ENCODE results near the gene SPSB4. TPM values are rescaled to one million over a fixed set of nuclear protein-coding genes. Genes with fewer than 3 reads are reported as not detected.

SPSB4 gene
- total and polyA plus RNA-seq, 2 of the 13 experiments (the other 11 are each of a cell fraction or from before 2014, with no cell fraction given) = not detected

DNA sequence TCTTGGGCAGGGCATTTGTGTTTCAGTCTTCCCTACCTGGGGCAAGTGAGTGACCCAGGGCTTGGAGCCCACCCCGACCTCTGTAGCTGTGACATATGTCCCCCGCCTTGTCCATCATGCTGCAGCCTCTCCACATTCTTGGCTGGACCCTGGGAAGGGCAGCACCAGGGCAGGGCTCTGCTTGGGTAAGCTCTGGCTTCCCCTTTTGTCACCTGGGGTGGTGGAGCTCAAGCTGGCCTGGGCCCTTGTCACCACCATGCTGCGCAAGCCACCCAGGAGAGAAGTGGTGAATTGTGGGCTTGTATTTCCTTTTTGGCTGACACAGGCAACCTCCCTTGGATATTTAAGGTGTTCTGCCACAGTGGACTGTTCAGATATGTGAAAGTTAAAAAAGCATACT, 29.3 kb downstream of the SPSB4 start:
- Histone ChIP-seq H2AFZ (ENCODE audit: low read length) (no peak overlapping the region), H3K27ac (ENCODE audit: extremely low read length, insufficient read depth, low read length) (no peak overlapping the region), H4K20me1 (ENCODE audit: insufficient read depth, low read length) (no peaks in the 10 kb centered on the region), H3K4me3 (replicated peaks in 1 of 3; ENCODE audit: insufficient read depth in 1 of 3, low read depth in 2 of 3, low read length in 3 of 3) (no peak overlapping the region), H3K79me2 (ENCODE audit: insufficient read depth, low read length) (no peaks in the 10 kb centered on the region), H3K4me1 (ENCODE audit: insufficient read depth, low read length) (peaks cover 10% of the 10 kb centered on the region), H3K9ac (ENCODE audit: insufficient read depth, low read depth, low read length) (no peak overlapping the region), H3K36me3 (replicated peaks in 1 of 2; ENCODE audit: control insufficient read depth in 1 of 2, insufficient read depth in 2 of 2, low read length in 2 of 2) (no peaks in the 10 kb centered on the region), H3K4me2 (ENCODE audit: low read depth, low read length) (no peak overlapping the region), H3K9me3 (ENCODE audit: low read length) (no peaks in the 10 kb centered on the region), H3K27me3 (ENCODE audit: control insufficient read depth in 1 of 2, insufficient read depth in 2 of 2, low read length in 2 of 2) (peaks cover 0 to 39% of the 10 kb centered on the region in 2 experiments; a peak in 3 of 5 replicates)
- no peak for DNase-seq (ENCODE audit: low spot score)
- no peak for FAIRE-seq
- ChIA-PET CTCF (ENCODE audit: low intra/inter-chr PET ratio, low total read pairs) (no interaction called here), POLR2A (no interaction called here)
- WGBS (ENCODE audit: low lambda C conversion rate) = 100% methylated on average over 1 of the region's 3 CpGs
- ATAC-seq = no peak
- intact Hi-C loops (cut with micrococcal nuclease; ENCODE audit: unreplicated experiment) (no loop called here), in situ Hi-C loops (cut with HindIII; ENCODE audit: extremely low pct_ligation_motif_present, low pct_unique_long_range_greater_than_20kb) (no loop called here)
- TF ChIP-seq ZNF746 (CRISPR knock-in tag; IDR thresholded peaks at IDR 0.05) (no peak), ZNF781 (CRISPR knock-in tag; IDR thresholded peaks at IDR 0.05; ENCODE audit: borderline replicate concordance, not compliant biosample characterization) (no peak), KDM5A (IDR thresholded peaks at IDR 0.05; ENCODE audit: borderline replicate concordance, low read length) (no peak), CAMTA2 (CRISPR knock-in tag; IDR thresholded peaks at IDR 0.05; ENCODE audit: borderline replicate concordance) (no peak), NR2C2 (CRISPR knock-in tag; IDR thresholded peaks at IDR 0.05; ENCODE audit: borderline replicate concordance) (no peak), KDM3A (CRISPR knock-in tag; IDR thresholded peaks at IDR 0.05; ENCODE audit: low read depth) (no peak), ZBTB20 (CRISPR knock-in tag; IDR thresholded peaks at IDR 0.05; ENCODE audit: borderline replicate concordance, low read depth) (no peak), KAT2B (IDR thresholded peaks at IDR 0.05; ENCODE audit: borderline replicate concordance, low read depth, low read length) (no peak), HDAC2 (CRISPR knock-in tag; IDR thresholded peaks at IDR 0.05) (no peak), ZNF747 (CRISPR knock-in tag; IDR thresholded peaks at IDR 0.05; ENCODE audit: borderline replicate concordance) (no peak), SMAD1 (CRISPR knock-in tag; IDR thresholded peaks at IDR 0.05; ENCODE audit: borderline replicate concordance, low read depth) (no peak)
- TF ChIP-seq, protein P1, sequence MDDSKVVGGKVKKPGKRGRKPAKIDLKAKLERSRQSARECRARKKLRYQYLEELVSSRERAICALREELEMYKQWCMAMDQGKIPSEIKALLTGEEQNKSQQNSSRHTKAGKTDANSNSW (CRISPR knock-in tag; IDR thresholded peaks at IDR 0.05; ENCODE audit: borderline replicate concordance) = no peak
- TF ChIP-seq, protein P2, sequence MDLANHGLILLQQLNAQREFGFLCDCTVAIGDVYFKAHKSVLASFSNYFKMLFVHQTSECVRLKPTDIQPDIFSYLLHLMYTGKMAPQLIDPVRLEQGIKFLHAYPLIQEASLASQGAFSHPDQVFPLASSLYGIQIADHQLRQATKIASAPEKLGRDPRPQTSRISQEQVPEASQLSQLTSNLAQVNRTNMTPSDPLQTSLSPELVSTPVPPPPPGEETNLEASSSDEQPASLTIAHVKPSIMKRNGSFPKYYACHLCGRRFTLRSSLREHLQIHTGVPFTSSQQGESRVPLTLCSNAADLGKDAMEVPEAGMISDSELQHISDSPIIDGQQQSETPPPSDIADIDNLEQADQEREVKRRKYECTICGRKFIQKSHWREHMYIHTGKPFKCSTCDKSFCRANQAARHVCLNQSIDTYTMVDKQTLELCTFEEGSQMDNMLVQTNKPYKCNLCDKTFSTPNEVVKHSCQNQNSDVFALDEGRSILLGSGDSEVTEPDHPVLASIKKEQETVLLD (CRISPR knock-in tag; IDR thresholded peaks at IDR 0.05; ENCODE audit: low read depth) = no peak
- TF ChIP-seq, protein P3, sequence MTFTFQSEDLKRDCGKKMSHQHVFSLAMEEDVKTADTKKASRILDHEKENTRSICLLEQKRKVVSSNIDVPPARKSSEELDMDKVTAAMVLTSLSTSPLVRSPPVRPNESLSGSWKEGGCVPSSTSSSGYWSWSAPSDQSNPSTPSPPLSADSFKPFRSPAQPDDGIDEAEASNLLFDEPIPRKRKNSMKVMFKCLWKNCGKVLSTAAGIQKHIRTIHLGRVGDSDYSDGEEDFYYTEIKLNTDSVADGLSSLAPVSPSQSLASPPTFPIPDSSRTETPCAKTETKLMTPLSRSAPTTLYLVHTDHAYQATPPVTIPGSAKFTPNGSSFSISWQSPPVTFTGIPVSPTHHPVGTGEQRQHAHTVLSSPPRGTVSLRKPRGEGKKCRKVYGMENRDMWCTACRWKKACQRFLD (CRISPR knock-in tag; IDR thresholded peaks at IDR 0.05; ENCODE audit: borderline replicate concordance) = no peak
- no TSS peak for BruUV-seq (replicated peaks)
